CD8-positive, alpha-beta memory T cell (primary cell): ENCODE data around the gene MYRIP. TPM values are rescaled to one million over a fixed set of nuclear protein-coding genes. Genes with fewer than 3 reads are reported as not detected.

Source experiments
- CTCF ChIA-PET: fragments of 350-600 bp; sonication (Branson Sonifier 250); formaldehyde crosslinking; loops from one replicate; lab custom pipeline; 2021; ENCODE audit warnings: antibody characterized with exemption; lab: Charles Lee
- POLR2A ChIA-PET: fragments of 350-600 bp; sonication (Branson Sonifier 250); formaldehyde crosslinking; loops from one replicate; lab custom pipeline; 2021; ENCODE audit warnings: antibody characterized with exemption; lab: Charles Lee
- DNase-seq, 5 donors: peaks; one replicate each; pipeline versions ENCODE4 v3.0.0 to v3.0.0-alpha.2; 2020 to 2022; ENCODE audit warnings: mixed read lengths in 1 of 5
- H3K27ac ChIP-seq: one replicate; pipeline ENCODE4 v1.7.0; 2013; ENCODE audit warnings: low read depth, mild to moderate bottlenecking, low read length, moderate library complexity
- H3K27me3 ChIP-seq: 2 replicates; pipeline ENCODE4 v1.7.0; 2013; ENCODE audit warnings: low read length, mild to moderate bottlenecking; ENCODE audit not compliant: insufficient read depth, poor library complexity, severe bottlenecking
- H3K36me3 ChIP-seq: 2 replicates; pipeline ENCODE4 v1.7.0; 2013; ENCODE audit warnings: mild to moderate bottlenecking, low read length, moderate library complexity; ENCODE audit not compliant: insufficient read depth
- H3K4me1 ChIP-seq: 2 replicates; pipeline ENCODE4 v1.7.0; 2013; ENCODE audit warnings: mild to moderate bottlenecking, low read length, moderate library complexity; ENCODE audit not compliant: insufficient read depth
- H3K4me3 ChIP-seq: 2 replicates; pipeline ENCODE4 v1.7.0; 2013; ENCODE audit warnings: mild to moderate bottlenecking, low read length
- H3K9me3 ChIP-seq: 2 replicates; pipeline ENCODE4 v1.7.0; 2013; ENCODE audit warnings: mild to moderate bottlenecking, low read length
- H3K27ac Mint-ChIP-seq, 8 donors: one replicate each; pipeline ENCODE4 v1.8.0; 2020 to 2021; ENCODE audit warnings: mixed read lengths in 8 of 8, mild to moderate bottlenecking in 6 of 8, inconsistent platforms in 3 of 8, moderate library complexity in 3 of 8
- H3K27me3 Mint-ChIP-seq, 2 donors: one replicate each; pipeline ENCODE4 v1.8.0; 2020 to 2021; ENCODE audit warnings: mixed read lengths in 2 of 2, mild to moderate bottlenecking in 1 of 2, moderate library complexity in 1 of 2
- H3K36me3 Mint-ChIP-seq, 3 donors: one replicate each; pipeline ENCODE4 v1.8.0; 2020 to 2021; ENCODE audit warnings: mixed read lengths in 3 of 3, inconsistent platforms in 1 of 3, mild to moderate bottlenecking in 1 of 3
- H3K4me1 Mint-ChIP-seq, 3 donors: one replicate each; pipeline ENCODE4 v1.8.0; 2020 to 2021; ENCODE audit warnings: mixed read lengths in 3 of 3, inconsistent platforms in 1 of 3, mild to moderate bottlenecking in 1 of 3
- H3K4me3 Mint-ChIP-seq, 7 donors: one replicate each; pipeline ENCODE4 v1.8.0; 2020 to 2021; ENCODE audit warnings: mixed read lengths in 7 of 7, mild to moderate bottlenecking in 6 of 7, moderate library complexity in 4 of 7, inconsistent platforms in 2 of 7
- H3K9me3 Mint-ChIP-seq, 5 donors: one replicate each; pipeline ENCODE4 v1.8.0; 2020 to 2022; ENCODE audit warnings: mixed read lengths in 5 of 5, mild to moderate bottlenecking in 3 of 5, moderate library complexity in 2 of 5, inconsistent platforms in 1 of 5
- polyA plus RNA-seq: library from polyadenylated mRNA; unstranded; fragments of 300-500 nt; fragmentation: Illumina TruSeq; gene quantifications from one replicate; pipeline ENCODE4 v1.2.3, GENCODE V29; 2021
- total RNA-seq, 2 experiments: library from RNA; stranded (reverse); gene quantifications; one replicate each; pipeline ENCODE4 v1.2.3, GENCODE V29; 2021

MYRIP gene
- total and polyA plus RNA-seq, 3 experiments from 2014 or later: not detected

DNA sequence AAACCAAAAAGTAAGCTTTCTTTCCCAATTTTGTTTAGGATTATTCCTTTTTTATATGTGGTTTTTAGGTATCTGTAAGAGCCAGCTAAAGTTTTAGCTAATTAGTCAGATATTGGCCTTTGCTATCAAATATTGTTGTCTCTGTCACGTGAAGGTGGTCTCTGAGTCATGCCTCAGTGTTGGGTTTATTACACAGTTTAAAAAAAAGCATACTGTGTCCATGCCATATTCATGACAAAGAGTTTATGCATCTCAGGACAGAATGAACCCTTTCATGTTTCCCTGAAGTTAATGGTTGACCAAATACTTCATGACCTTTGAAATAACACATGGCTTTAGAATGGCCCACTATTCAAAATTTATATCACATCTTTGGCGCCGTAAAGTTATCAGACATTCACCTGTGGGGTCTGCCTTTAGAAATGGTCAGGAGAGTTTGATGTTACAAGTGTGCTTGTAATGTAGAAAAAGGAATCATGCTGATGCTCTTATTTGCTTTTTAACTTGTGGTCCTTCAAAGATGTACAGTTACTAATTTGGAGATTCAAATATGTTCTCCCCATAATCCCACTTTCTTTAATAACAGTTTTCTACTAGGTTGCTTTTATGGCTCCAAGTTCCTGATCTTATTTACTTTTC lies 101.5 kb downstream of the MYRIP start:
- Mint-ChIP-seq H3K36me3 (no peaks in the 10 kb centered on the region), H3K27ac (no peak overlapping the region), H3K9me3 (peaks cover 0 to 1% (median 0%) of the 10 kb centered on the region in 5 donors), H3K27me3 (no peaks in the 10 kb centered on the region), H3K4me1 (no peaks in the 10 kb centered on the region), H3K4me3 (no peak overlapping the region)
- Histone ChIP-seq H3K36me3 (no peaks in the 10 kb centered on the region), H3K9me3 (no peaks in the 10 kb centered on the region), H3K4me1 (no peaks in the 10 kb centered on the region), H3K27me3 (peaks cover 3% of the 10 kb centered on the region), H3K27ac (no peak overlapping the region), H3K4me3 (no peak overlapping the region)
- CTCF ChIA-PET: no interaction called here
- no peak for DNase-seq
- POLR2A ChIA-PET: no interaction called here

DNA sequence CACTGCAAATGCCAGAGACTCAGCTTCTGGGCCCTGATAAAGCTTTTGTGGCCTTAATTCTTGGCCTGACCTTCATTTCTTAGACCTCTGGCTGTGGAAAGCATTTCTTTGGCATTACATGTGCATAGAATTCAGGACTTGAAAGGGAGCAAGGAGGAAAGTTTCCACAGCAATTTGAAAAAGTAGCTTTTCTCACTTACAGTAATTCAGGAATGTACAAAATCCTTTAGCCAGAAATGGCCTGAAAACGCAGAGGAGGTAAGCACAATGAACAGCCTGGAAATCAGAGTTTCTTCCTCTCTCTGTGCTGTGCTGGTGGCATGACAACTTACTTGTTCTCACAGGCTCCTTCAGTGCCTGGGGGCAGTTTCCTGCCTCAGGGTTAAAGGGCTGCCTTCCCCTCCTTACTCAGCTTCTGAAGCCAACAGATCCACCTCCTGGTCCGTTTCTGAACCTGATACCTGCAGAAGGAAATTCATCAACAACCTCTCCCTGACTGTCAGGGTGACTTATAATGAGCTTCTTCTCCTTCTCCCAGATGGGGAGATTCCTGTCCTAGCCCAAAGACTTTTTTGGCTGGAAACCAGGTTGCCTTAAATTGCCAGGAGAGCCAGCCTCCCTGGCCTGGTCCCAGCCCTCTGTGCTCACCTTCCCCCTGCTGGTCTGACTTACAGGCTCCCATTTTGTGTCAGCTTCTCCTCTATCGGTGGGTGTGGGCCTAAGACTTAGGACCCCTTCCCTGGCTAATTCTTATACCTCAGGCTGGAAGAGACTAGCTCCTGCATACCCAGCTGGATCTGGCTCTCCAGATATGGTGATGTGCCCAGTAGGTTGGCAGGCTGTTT lies 102.3 kb downstream of the MYRIP start:
- Histone ChIP-seq H3K36me3 (no peaks in the 10 kb centered on the region), H3K4me1 (no peaks in the 10 kb centered on the region), H3K9me3 (no peaks in the 10 kb centered on the region), H3K27me3 (peaks cover 3% of the 10 kb centered on the region), H3K4me3 (no peak overlapping the region), H3K27ac (no peak overlapping the region)
- H3K27ac Mint-ChIP-seq: no peak overlapping the region
- peaks cover 0 to 1% (median 0%) of the 10 kb centered on the region in 5 donors for H3K9me3 Mint-ChIP-seq
- POLR2A ChIA-PET: no interaction called here
- DNase-seq: no peak
- no peaks in the 10 kb centered on the region for H3K4me1 Mint-ChIP-seq
- no peaks in the 10 kb centered on the region for H3K36me3 Mint-ChIP-seq
- H3K27me3 Mint-ChIP-seq: no peaks in the 10 kb centered on the region
- CTCF ChIA-PET: no interaction called here
- no peak overlapping the region for H3K4me3 Mint-ChIP-seq

DNA sequence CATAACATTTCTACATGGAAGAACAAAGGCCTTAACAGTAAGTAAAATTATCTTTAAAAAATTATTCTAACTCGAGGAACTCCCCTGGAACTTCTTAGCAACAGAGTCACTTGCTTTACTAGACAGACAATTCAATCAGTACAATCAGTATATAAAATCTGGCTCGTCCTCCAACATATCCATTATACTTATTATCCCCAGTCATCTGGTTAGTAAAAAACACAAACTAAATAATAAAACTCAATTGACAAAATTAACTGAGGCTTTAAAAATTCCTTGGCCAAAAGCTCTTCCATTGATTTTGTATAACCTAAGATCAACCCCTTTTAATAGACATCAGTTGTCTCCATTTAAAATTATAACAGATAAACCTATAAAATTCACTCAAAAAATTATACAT lies 105.6 kb downstream of the MYRIP start:
- CTCF ChIA-PET: no interaction called here
- POLR2A ChIA-PET: no interaction called here
- Mint-ChIP-seq H3K9me3 (no peaks in the 10 kb centered on the region), H3K36me3 (no peaks in the 10 kb centered on the region), H3K27ac (no peak overlapping the region), H3K27me3 (no peaks in the 10 kb centered on the region), H3K4me1 (no peaks in the 10 kb centered on the region), H3K4me3 (no peak overlapping the region)
- Histone ChIP-seq H3K36me3 (no peaks in the 10 kb centered on the region), H3K4me3 (no peak overlapping the region), H3K27me3 (no peaks in the 10 kb centered on the region), H3K4me1 (no peaks in the 10 kb centered on the region), H3K9me3 (no peaks in the 10 kb centered on the region), H3K27ac (no peak overlapping the region)
- DNase-seq: no peak

DNA sequence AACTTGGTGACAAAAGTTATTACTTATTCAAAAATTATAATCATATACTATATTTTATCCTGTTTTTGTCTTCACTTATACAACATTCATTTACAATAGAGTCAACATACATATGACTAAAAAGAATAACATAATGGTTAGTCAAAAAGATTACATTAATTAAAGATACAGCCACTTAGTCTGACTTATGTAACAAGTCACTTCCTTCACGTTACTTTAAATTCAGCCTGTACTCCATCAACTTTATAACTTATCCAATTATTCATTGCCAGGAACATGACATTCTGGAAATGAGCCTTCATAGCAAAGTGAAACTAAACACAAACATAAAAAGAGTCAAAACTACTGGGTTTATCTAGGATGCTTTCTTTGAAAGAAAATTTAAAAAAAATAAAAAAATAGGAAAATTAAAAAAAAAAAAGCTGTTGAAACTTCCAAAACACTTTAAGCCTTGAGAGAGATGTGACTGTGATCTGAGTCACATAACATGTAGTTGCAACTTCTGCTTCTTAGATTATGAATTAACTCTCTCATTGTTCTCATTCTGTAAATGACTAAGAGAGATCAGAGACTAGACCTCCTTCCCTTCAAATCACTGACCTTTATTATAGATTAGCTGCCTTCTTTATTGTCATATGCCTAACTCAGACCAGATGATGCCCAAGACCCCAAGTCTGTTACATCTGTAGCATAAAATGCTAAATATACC lies 107.8 kb downstream of the MYRIP start:
- no peaks in the 10 kb centered on the region for H3K4me1 Mint-ChIP-seq
- ChIA-PET POLR2A (no interaction called here), CTCF (no interaction called here)
- H3K27me3 ChIP-seq: no peaks in the 10 kb centered on the region
- DNase-seq: no peak
- no peak overlapping the region for H3K4me3 Mint-ChIP-seq
- no peak overlapping the region for H3K4me3 ChIP-seq
- H3K27ac ChIP-seq: no peak overlapping the region
- no peaks in the 10 kb centered on the region for H3K36me3 Mint-ChIP-seq
- no peaks in the 10 kb centered on the region for H3K36me3 ChIP-seq
- no peaks in the 10 kb centered on the region for H3K4me1 ChIP-seq
- H3K27ac Mint-ChIP-seq: no peak overlapping the region
- peaks cover 0 to 3% (median 0%) of the 10 kb centered on the region in 5 donors for H3K9me3 Mint-ChIP-seq
- H3K9me3 ChIP-seq: no peaks in the 10 kb centered on the region
- no peaks in the 10 kb centered on the region for H3K27me3 Mint-ChIP-seq

DNA sequence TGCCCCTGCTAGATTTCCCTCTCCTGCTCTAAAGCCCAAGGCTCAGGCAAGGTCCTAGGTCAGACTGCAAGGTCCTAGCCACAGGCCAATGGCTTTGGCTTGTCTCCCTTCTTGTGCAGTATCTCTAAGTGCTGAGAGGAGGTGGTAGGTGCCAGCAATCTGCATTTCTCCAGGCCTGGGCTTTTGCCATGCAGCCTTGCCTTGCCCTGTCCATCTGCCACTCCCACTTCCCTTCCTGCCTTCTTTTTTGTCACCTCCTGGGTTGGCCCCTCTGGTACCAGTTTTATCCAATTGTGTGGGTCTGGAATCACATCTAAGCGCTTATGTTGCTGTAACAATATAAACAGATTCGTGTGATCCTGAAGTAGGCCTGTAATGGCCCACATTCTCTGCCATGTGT lies 109.9 kb downstream of the MYRIP start:
- Histone ChIP-seq H3K4me3 (no peak overlapping the region), H3K9me3 (no peaks in the 10 kb centered on the region), H3K36me3 (no peaks in the 10 kb centered on the region), H3K27ac (no peak overlapping the region), H3K27me3 (no peaks in the 10 kb centered on the region), H3K4me1 (no peaks in the 10 kb centered on the region)
- Mint-ChIP-seq H3K27me3 (no peaks in the 10 kb centered on the region), H3K4me1 (no peaks in the 10 kb centered on the region), H3K4me3 (no peak overlapping the region), H3K9me3 (peaks cover 0 to 8% (median 2%) of the 10 kb centered on the region in 5 donors), H3K36me3 (no peaks in the 10 kb centered on the region), H3K27ac (no peak overlapping the region)
- no peak for DNase-seq
- ChIA-PET CTCF (no interaction called here), POLR2A (no interaction called here)

DNA sequence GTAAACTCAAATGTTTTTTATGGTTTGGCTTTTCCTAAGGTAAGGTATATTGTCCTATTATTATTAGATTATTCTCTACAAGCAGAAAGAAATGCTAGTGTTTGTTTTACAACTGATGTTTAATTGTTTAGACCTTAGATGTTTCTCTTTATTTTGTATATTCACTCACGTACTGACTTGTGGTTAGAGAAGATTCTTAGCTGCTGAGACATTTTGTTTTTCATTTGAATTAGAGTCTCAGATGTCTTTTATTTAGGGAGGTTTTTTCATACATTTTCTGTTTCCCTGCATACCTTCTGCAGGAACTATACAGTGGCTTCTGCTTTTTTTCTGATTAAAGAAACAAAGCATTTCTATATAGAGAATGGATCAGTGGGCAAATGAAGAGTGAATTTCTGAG lies 110.9 kb downstream of the MYRIP start:
- Histone ChIP-seq H3K4me3 (no peak overlapping the region), H3K9me3 (no peaks in the 10 kb centered on the region), H3K27me3 (no peaks in the 10 kb centered on the region), H3K36me3 (no peaks in the 10 kb centered on the region), H3K27ac (no peak overlapping the region), H3K4me1 (no peaks in the 10 kb centered on the region)
- H3K4me3 Mint-ChIP-seq: no peak overlapping the region
- no peaks in the 10 kb centered on the region for H3K4me1 Mint-ChIP-seq
- no peaks in the 10 kb centered on the region for H3K36me3 Mint-ChIP-seq
- H3K27me3 Mint-ChIP-seq: no peaks in the 10 kb centered on the region
- DNase-seq: no peak
- H3K9me3 Mint-ChIP-seq: peaks cover 0 to 15% (median 2%) of the 10 kb centered on the region in 5 donors
- POLR2A ChIA-PET: no interaction called here
- CTCF ChIA-PET: no interaction called here
- H3K27ac Mint-ChIP-seq: no peak overlapping the region

DNA sequence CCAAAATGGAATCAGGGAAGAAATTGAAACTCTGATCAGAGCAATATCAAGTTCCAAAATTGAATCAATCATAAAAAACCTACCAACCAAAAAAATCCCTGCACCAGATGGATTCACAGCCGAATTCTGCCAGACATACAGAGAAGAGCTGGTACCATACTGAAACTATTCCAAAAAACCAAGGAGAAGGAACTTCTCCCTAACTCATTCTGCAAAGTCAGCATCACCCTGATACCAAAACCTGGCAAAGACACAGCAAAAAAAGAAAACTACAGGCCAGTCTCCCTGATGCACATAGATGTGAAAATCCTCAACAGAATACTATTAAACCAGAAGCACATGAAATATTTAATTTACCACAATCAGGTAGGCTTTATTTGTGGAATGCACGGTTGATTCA lies 118.1 kb downstream of the MYRIP start:
- no peaks in the 10 kb centered on the region for H3K36me3 ChIP-seq
- no peak overlapping the region for H3K4me3 ChIP-seq
- Mint-ChIP-seq H3K4me1 (no peaks in the 10 kb centered on the region), H3K27me3 (no peaks in the 10 kb centered on the region), H3K36me3 (no peaks in the 10 kb centered on the region), H3K4me3 (no peak overlapping the region), H3K9me3 (peaks cover 0 to 24% (median under 1%) of the 10 kb centered on the region in 5 donors), H3K27ac (no peak overlapping the region)
- H3K27me3 ChIP-seq: no peaks in the 10 kb centered on the region
- no peak overlapping the region for H3K27ac ChIP-seq
- CTCF ChIA-PET: no interaction called here
- POLR2A ChIA-PET: no interaction called here
- H3K4me1 ChIP-seq: no peaks in the 10 kb centered on the region
- DNase-seq: no peak
- H3K9me3 ChIP-seq: no peaks in the 10 kb centered on the region
